Activated T-cell treated with anti-CD3 and anti-CD28 coated beads, Interleukin-2, amount 50 U/mL, for 24 hours (primary cell): Measurements from ENCODE around the gene COL7A1.
A peak's percentile ranks its signal among the peaks of the same experiment; 100 is the strongest.
"Not testable (repeated sequence)": the region's sequence is repeated elsewhere in the genome, so short reads cannot be mapped to it uniquely, and the experiment has no call there.

Experiments used
- DNase-seq: peaks from one replicate; pipeline ENCODE4 v3.0.0-alpha.2; 2020
- H3K27ac Mint-ChIP-seq: 2 replicates; pipeline ENCODE4 v1.8.0; 2020; ENCODE audit warnings: mild to moderate bottlenecking, mixed read lengths
- H3K27me3 Mint-ChIP-seq: 2 replicates; pipeline ENCODE4 v1.8.0; 2020; ENCODE audit warnings: mixed read lengths
- H3K36me3 Mint-ChIP-seq: 2 replicates; pipeline ENCODE4 v1.8.0; 2020; ENCODE audit warnings: low read depth, mixed read lengths
- H3K4me1 Mint-ChIP-seq: 2 replicates; pipeline ENCODE4 v1.8.0; 2020; ENCODE audit warnings: low read depth, mixed read lengths
- H3K4me3 Mint-ChIP-seq: 2 replicates; pipeline ENCODE4 v1.8.0; 2020; ENCODE audit warnings: mild to moderate bottlenecking, moderate library complexity, mixed read lengths
- H3K9me3 Mint-ChIP-seq: 2 replicates; pipeline ENCODE4 v1.8.0; 2020; ENCODE audit warnings: mixed read lengths

Gene COL7A1

DNA sequence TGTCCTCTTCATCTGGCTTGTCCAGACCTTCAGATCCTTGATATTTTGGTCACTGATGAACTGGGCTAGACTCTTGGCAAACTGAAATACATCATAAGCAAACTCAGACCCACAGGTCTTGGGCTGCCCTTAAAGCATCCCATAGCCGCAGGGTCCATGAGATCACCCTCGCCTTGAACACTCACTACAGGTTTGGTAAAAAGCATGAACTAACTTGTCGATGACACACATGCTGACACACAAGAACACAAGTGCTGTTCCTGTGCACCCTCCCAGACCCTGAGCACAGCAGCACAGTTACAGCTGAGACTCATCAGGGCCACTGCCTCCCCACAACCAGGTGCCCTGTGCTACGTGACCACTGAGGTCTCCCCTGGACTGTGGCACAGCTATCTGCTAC is 59.6 kb downstream of the COL7A1 start:
- Mint-ChIP-seq H3K4me1 (no peaks in the 10 kb centered on the region), H3K27ac (no peak overlapping the region), H3K27me3 (no peaks in the 10 kb centered on the region), H3K9me3 (no peaks in the 10 kb centered on the region), H3K36me3 (peaks cover 6% of the 10 kb centered on the region), H3K4me3 (no peak overlapping the region)
- DNase-seq = no peak

- no peaks in the 10 kb centered on the region for H3K4me1 Mint-ChIP-seq
- no peaks in the 10 kb centered on the region for H3K9me3 Mint-ChIP-seq
- H3K36me3 Mint-ChIP-seq = peaks cover 6% of the 10 kb centered on the region
- H3K27me3 Mint-ChIP-seq = no peaks in the 10 kb centered on the region
- H3K4me3 Mint-ChIP-seq = no peak overlapping the region
- H3K27ac Mint-ChIP-seq = no peak overlapping the region
- no peak for DNase-seq
Measured at GRCh38 chr3:48532977-48533337, 62.2 kb downstream of the COL7A1 start.

GRCh38 chr3:48532271-48532976 is 62.7 kb downstream of the COL7A1 start:
- Mint-ChIP-seq H3K4me1 (no peaks in the 10 kb centered on the region), H3K9me3 (no peaks in the 10 kb centered on the region), H3K27me3 (no peaks in the 10 kb centered on the region), H3K36me3 (peaks cover 4% of the 10 kb centered on the region), H3K27ac (no peak overlapping the region), H3K4me3 (no peak overlapping the region)
- no peak for DNase-seq

DNA sequence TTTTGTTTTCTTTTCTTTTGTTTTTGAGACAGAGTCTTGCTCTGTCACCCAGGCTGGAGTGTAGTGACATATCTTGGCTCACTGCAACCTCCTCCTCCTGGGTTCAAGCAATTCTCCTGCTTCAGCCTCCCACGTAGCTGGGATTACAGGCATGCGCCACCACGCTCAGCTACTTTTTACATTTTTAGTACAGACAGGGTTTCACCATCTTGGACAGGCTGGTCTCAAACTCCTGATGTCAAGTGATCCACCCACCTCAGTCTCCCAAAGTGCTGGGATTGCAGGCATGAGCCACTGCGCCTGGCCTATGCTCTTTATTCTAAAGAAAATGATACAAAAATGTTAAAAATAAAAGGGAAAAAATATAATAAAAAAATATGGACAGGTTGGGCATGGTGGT is 64.4 kb downstream of the COL7A1 start:
- H3K27me3 Mint-ChIP-seq, H3K36me3 Mint-ChIP-seq, H3K9me3 Mint-ChIP-seq, H3K4me1 Mint-ChIP-seq, H3K27ac Mint-ChIP-seq, DNase-seq, H3K4me3 Mint-ChIP-seq: not testable (repeated sequence)

DNA sequence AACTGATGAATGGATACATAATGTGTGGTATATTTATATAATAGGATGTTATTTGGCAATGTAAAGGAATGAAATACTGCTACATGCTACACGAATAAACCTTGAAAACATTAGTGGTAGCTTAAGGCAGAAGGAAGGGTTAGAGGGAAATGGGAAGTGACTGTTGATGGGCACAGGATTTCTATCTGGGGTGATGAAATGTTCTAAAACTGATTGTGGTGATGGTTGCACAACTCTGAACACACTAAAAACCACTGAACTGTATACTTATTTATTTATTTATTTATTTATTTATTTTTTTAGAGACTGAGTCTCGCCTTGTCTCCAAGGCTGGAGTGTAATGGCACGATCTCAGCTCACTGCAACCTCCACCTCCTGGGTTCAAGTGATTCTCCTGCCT is 66.4 kb downstream of the COL7A1 start:
- Mint-ChIP-seq H3K36me3 (peaks cover 2% of the 10 kb centered on the region), H3K9me3 (no peaks in the 10 kb centered on the region), H3K27ac (no peak overlapping the region), H3K27me3 (no peaks in the 10 kb centered on the region), H3K4me3 (no peak overlapping the region), H3K4me1 (no peaks in the 10 kb centered on the region)
- DNase-seq = no peak

- Mint-ChIP-seq H3K27ac (no peak overlapping the region), H3K4me3 (no peak overlapping the region), H3K4me1 (no peaks in the 10 kb centered on the region), H3K36me3 (peaks cover 2% of the 10 kb centered on the region), H3K27me3 (no peaks in the 10 kb centered on the region), H3K9me3 (no peaks in the 10 kb centered on the region)
- no peak for DNase-seq
Measured at GRCh38 chr3:48528048-48528447, 67.1 kb downstream of the COL7A1 start.

DNA sequence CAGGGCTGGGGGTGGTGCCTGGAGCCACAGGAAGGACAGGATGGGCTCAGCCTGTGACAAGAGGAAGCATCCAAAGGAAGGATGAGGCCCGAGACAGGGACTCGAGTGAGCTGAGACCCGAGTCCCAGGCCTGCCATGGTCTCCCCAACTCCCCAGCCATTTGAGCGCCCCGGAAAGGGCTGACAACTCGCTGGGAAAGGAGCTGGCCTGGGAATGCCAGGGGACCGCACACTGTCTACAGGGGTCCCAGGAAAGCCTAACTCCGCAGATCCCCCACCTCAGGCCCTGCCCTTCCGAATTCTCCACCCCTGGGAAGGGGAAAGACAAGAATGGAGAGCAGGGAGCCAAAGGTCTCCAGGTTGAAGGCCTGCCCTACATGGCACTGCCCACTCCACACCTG is 70.2 kb downstream of the COL7A1 start:
- no peaks in the 10 kb centered on the region for H3K4me1 Mint-ChIP-seq
- peaks cover 2% of the 10 kb centered on the region for H3K36me3 Mint-ChIP-seq
- H3K9me3 Mint-ChIP-seq = no peaks in the 10 kb centered on the region
- no peaks in the 10 kb centered on the region for H3K27me3 Mint-ChIP-seq
- H3K4me3 Mint-ChIP-seq = no peak overlapping the region
- DNase-seq = no peak
- H3K27ac Mint-ChIP-seq = no peak overlapping the region

GRCh38 chr3:48521635-48522034 is 73.5 kb downstream of the COL7A1 start:
- Mint-ChIP-seq H3K9me3 (no peaks in the 10 kb centered on the region), H3K27me3 (no peaks in the 10 kb centered on the region), H3K4me1 (peaks cover 29% of the 10 kb centered on the region), H3K4me3 (no peak overlapping the region), H3K27ac (no peak overlapping the region), H3K36me3 (no peaks in the 10 kb centered on the region)
- no peak for DNase-seq

- no peaks in the 10 kb centered on the region for H3K27me3 Mint-ChIP-seq
- H3K36me3 Mint-ChIP-seq = no peaks in the 10 kb centered on the region
- no peak overlapping the region for H3K4me3 Mint-ChIP-seq
- H3K9me3 Mint-ChIP-seq = no peaks in the 10 kb centered on the region
- no peak overlapping the region for H3K27ac Mint-ChIP-seq
- DNase-seq = no peak
- peaks cover 50% of the 10 kb centered on the region for H3K4me1 Mint-ChIP-seq
Measured at GRCh38 chr3:48519277-48519643, 75.9 kb downstream of the COL7A1 start.

DNA sequence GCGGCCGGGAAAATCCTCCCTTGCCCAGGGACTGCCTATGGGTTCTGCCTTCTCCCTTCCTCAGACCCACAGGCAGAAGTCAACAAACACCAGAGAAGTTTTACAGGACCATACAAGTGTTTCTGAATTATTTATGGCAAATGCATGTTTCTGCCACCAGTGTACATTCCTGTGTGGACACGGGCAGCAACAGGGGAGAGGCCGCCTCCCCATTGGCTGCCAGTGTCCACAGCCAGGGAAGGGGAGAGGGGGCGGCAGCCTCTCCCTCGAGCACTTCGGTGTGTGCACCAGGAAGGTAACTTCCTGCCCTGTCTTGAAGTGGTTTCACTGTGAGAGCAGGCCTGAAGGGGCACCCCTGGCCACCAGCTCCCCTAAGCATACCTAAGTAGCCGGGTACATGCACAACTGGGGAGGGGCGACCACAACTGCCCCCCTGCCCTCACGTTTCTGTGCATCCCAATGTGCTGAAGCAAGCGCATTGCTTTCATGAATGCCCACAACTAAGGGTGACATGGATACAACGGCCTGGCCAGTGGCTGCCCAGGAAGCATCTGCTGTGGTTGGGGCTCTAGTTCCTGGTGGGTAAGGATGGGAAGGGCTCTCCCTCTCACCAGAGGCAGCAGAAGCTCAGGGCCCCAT is 76.4 kb downstream of the COL7A1 start:
- Mint-ChIP-seq H3K27me3 (no peaks in the 10 kb centered on the region), H3K4me1 (peaks cover 55% of the 10 kb centered on the region), H3K27ac (peak overlapping the region; percentile 47), H3K36me3 (no peaks in the 10 kb centered on the region), H3K9me3 (no peaks in the 10 kb centered on the region), H3K4me3 (no peak overlapping the region)
- peak; percentile 45 for DNase-seq

GRCh38 chr3:48518069-48518468 is 77.1 kb downstream of the COL7A1 start:
- no peaks in the 10 kb centered on the region for H3K9me3 Mint-ChIP-seq
- no peak for DNase-seq
- peak overlapping the region; percentile 47 for H3K27ac Mint-ChIP-seq
- no peaks in the 10 kb centered on the region for H3K36me3 Mint-ChIP-seq
- peaks cover 56% of the 10 kb centered on the region for H3K4me1 Mint-ChIP-seq
- no peaks in the 10 kb centered on the region for H3K27me3 Mint-ChIP-seq
- no peak overlapping the region for H3K4me3 Mint-ChIP-seq

GRCh38 chr3:48516571-48516970 is 78.6 kb downstream of the COL7A1 start:
- no peak overlapping the region for H3K27ac Mint-ChIP-seq
- no peak for DNase-seq
- H3K4me1 Mint-ChIP-seq = peaks cover 61% of the 10 kb centered on the region
- no peaks in the 10 kb centered on the region for H3K27me3 Mint-ChIP-seq
- H3K36me3 Mint-ChIP-seq = no peaks in the 10 kb centered on the region
- no peak overlapping the region for H3K4me3 Mint-ChIP-seq
- no peaks in the 10 kb centered on the region for H3K9me3 Mint-ChIP-seq

DNA sequence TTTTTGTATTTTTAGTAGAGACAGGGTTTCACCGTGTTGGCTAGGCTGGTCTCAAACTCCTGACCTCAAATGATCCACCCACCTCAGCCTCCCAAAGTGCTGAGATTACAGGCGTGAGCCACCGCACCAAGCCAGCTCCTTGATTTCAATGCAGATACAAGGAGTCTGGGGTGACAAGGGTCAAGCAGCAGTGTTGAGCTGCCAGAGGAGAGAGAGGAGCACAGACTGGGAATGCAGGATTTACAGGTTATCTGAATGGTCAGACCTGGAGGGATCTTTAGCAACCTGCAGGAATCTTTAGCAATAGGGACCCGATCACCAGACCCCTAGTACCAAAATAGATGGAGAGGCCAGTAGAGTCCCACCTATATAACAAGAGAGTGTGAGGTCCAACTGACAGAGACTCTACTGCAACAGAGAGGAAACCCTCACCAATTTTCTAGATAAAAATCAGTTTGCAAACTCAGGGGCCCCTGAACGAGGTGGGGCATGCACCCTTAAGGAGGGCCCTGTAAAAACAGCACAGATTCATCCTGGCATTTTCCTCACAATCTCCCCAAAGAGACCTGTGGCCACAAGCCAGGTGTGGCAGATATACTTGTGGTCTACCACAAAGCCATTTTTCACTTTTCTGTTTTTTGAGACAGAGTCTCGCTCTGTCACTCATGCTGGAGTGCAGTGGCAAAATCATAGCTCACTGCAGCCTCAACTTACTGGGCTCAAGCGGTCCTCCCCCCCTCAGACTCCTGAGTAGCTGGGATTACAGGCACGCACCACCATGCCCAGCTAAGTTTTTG is 80.5 kb downstream of the COL7A1 start:
- no peaks in the 10 kb centered on the region for H3K9me3 Mint-ChIP-seq
- no peaks in the 10 kb centered on the region for H3K27me3 Mint-ChIP-seq
- DNase-seq = no peak
- peaks cover 60% of the 10 kb centered on the region for H3K4me1 Mint-ChIP-seq
- H3K36me3 Mint-ChIP-seq = no peaks in the 10 kb centered on the region
- no peak overlapping the region for H3K4me3 Mint-ChIP-seq
- H3K27ac Mint-ChIP-seq = peak overlapping the region; percentile 22
